Measurements from ENCODE around the gene BCR.

Gene BCR

DNA sequence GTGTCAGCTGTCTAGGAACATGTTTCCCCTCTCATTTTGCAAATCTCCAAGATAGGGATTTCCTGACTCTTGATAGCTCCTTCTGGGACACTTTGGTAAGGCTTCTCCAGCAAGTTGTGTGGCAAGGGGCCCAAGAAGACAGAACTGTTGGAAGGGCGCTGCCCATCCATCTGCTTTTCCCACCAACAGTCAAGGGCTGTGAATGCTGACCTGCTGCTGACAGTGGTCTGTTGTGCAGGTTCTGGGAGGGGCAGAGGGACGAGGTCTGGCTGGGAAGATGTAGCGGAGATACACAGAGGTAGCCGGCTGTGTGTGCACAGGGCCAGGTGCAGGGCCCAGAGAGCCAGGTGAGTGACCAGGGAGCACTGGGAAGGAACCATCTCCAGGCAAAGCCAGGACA lies 12.2 kb downstream of the BCR start:
- DNase-seq (ENCODE audit: low read depth) = no peak
- TF ChIP-seq, protein P1, sequence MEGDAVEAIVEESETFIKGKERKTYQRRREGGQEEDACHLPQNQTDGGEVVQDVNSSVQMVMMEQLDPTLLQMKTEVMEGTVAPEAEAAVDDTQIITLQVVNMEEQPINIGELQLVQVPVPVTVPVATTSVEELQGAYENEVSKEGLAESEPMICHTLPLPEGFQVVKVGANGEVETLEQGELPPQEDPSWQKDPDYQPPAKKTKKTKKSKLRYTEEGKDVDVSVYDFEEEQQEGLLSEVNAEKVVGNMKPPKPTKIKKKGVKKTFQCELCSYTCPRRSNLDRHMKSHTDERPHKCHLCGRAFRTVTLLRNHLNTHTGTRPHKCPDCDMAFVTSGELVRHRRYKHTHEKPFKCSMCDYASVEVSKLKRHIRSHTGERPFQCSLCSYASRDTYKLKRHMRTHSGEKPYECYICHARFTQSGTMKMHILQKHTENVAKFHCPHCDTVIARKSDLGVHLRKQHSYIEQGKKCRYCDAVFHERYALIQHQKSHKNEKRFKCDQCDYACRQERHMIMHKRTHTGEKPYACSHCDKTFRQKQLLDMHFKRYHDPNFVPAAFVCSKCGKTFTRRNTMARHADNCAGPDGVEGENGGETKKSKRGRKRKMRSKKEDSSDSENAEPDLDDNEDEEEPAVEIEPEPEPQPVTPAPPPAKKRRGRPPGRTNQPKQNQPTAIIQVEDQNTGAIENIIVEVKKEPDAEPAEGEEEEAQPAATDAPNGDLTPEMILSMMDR (IDR thresholded peaks at IDR 0.05; ENCODE audit: low read depth, low read length, missing control alignments) = no peak
- in situ Hi-C loops (cut with HindIII; ENCODE audit: low sequenced_read_pairs) = no loop called here
- H3K4me3 ChIP-seq (ENCODE audit: low read depth, low read length) = no peak overlapping the region

DNA sequence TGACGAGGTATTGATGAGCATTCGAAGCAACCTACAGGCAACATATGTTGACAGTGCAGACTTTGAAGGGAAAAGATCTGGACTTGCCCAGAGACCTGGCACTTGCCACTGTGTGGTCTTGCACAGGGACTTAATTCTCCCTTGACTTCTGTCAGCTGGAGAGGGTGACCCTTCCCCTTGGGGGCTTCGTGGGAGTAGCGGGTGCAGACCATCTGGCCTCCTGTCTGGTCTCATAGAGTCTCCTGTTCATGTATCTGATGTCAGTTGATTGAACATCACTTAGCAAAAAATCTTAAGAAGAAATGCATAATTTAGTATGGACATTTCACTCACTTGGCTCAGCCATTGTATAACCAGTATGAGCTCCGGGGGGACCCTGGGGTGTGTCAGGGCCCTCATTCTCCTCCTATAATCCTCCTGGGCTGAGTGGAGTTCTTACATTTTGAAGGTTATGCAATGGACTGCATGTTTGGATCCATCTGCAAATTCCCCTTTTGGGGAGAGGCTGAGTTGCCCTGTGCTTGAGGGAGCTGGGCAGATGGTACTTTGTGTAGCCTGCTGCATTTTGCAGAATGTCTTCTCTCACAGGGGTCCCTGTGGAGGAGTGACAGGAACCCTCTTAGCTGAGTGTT lies 13.0 kb downstream of the BCR start:
- DNase-seq (ENCODE audit: low read depth) = no peak
- in situ Hi-C loops (cut with HindIII; ENCODE audit: low sequenced_read_pairs) = no loop called here
- TF ChIP-seq, protein P1 (IDR thresholded peaks at IDR 0.05; ENCODE audit: low read depth, low read length, missing control alignments) = no peak
- H3K4me3 ChIP-seq (ENCODE audit: low read depth, low read length) = no peak overlapping the region

DNA sequence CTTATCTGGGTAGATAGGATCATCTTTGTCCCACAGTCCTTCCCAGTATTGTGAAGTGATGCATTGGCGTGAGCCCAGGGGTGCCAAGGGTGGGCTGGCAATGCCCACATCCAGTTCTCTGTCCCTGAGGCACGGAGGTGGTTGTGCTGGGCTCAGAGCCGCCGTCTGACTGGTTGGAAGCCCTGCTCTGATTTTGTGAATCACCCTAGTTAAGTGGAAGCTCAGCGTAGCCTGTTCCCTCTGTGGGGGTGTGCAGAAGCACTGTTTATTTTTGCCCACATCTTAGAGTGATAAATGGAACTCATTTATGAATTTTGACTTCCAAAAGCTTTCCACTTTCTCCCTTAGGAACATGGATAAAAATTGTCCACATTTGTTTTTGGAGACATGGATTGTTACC lies 13.6 kb downstream of the BCR start:
- no peak for DNase-seq (ENCODE audit: low read depth)
- no peak overlapping the region for H3K4me3 ChIP-seq (ENCODE audit: low read depth, low read length)
- in situ Hi-C loops (cut with HindIII; ENCODE audit: low sequenced_read_pairs) = no loop called here
- TF ChIP-seq, protein P1 (IDR thresholded peaks at IDR 0.05; ENCODE audit: low read depth, low read length, missing control alignments) = no peak

DNA sequence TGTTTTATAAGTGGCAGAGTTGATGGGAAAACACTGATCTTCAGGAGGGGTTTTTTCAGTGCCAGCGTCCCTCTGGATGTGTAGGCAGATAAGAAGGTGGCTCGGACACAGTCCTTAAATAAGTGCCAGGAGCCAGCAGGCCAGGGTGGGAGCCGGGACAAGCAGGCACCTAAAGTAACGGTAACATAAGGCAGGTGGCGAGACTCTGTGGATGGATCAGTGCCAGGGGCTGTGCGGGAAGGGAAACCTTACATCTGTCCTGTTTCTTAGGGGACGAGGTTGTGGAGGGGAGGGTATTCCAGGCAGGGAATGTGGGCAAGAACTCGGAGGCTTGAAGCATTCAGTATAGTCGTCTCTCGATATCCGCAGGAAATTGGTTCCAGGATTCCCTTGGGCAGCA lies 15.9 kb downstream of the BCR start:
- in situ Hi-C loops (cut with HindIII; ENCODE audit: low sequenced_read_pairs) = no loop called here
- no peak for DNase-seq (ENCODE audit: low read depth)
- H3K4me3 ChIP-seq (ENCODE audit: low read depth, low read length) = no peak overlapping the region
- TF ChIP-seq, protein P1 (IDR thresholded peaks at IDR 0.05; ENCODE audit: low read depth, low read length, missing control alignments) = no peak

DNA sequence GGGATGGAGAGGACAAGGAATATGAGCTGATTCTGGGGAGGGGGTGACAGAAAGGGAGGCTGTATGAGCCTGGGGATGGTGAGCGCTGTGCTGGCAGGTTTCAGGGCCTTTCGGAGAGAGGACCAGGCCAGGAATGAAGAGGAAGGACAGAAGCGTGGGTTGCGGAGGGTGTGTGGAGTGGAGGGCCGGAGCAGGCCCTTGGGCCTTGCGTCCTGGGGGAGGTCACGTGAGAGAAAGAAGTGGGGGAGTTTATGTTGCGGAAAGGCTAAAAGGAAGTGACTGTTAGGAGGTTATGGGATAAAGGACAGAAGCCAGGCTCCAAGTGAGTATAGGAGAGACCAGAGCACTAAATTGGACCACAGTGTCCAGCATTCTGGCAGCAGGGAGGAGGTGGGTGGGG lies 17.5 kb downstream of the BCR start:
- no peak for DNase-seq (ENCODE audit: low read depth)
- in situ Hi-C loops (cut with HindIII; ENCODE audit: low sequenced_read_pairs) = no loop called here
- H3K4me3 ChIP-seq (ENCODE audit: low read depth, low read length) = no peak overlapping the region
- TF ChIP-seq, protein P1 (IDR thresholded peaks at IDR 0.05; ENCODE audit: low read depth, low read length, missing control alignments) = no peak

DNA sequence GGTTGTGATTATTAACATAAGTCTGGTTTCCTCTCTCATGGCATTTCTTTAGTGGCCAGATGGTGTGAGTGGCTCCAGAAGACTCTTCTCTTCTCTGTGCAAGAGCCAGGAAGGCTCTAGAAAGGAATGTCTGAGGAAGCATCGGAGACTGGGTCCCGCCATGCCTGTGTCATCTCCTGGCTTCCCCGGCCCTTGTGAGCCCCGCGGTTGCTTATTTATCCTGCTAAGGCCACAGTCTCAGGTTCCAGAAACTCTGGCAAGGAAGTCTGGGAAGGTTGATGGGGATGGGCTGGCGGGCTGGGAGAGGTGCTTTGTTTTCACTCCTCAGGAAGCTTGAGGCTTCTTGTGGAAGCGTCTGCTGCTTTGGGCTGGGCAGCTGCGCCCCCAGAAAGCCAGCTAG lies 18.9 kb downstream of the BCR start:
- H3K4me3 ChIP-seq (ENCODE audit: low read depth, low read length) = no peak overlapping the region
- TF ChIP-seq, protein P1 (IDR thresholded peaks at IDR 0.05; ENCODE audit: low read depth, low read length, missing control alignments) = no peak
- in situ Hi-C loops (cut with HindIII; ENCODE audit: low sequenced_read_pairs) = no loop called here
- DNase-seq (ENCODE audit: low read depth) = no peak

All from astrocyte of the cerebellum (primary cell).